IMR-90 (cell line): ENCODE data around the gene PPBP. TPM values are rescaled to one million over a fixed set of nuclear protein-coding genes. Genes with fewer than 3 reads are reported as not detected.

ENCODE experiments used
- ATAC-seq: fragments of 200-7000 bp; cut with Tn5 transposase; 2 replicates; pipeline ENCODE4 v1.9.1; 2020; ENCODE audit warnings: low read depth, mild to moderate bottlenecking, moderate library complexity
- BruUV-seq: library from RNA; stranded (reverse); fragments of 400-500 nt; replicated peaks from 2 replicates; lab custom pipeline; 2021; lab: Mats Ljungman, UMichigan
- CTCF ChIA-PET: fragments of 300-600 bp; formaldehyde crosslinking; extraction: SDS; loops from one replicate; lab custom pipeline; 2021; ENCODE audit warnings: antibody characterized with exemption; lab: Yijun Ruan, JAX
- POLR2A ChIA-PET: fragments of 300-600 bp; sonication (Branson Sonifier 250); formaldehyde crosslinking; loops from one replicate; lab custom pipeline; 2022; ENCODE audit warnings: antibody characterized with exemption; ENCODE audit not compliant: unreplicated experiment; lab: Charles Lee
- DNase-seq: peaks from one replicate; pipeline ENCODE4 v3.0.0; 2013
- H2AFZ ChIP-seq: replicated peaks from 2 replicates; pipeline ENCODE3; 2013; ENCODE audit warnings: low read length, mild to moderate bottlenecking; ENCODE audit not compliant: poor library complexity
- H2AK5ac ChIP-seq: 2 replicates; pipeline ENCODE4 v1.6.1; 2013; ENCODE audit warnings: low read depth, low read length, inconsistent platforms
- H2AK9ac ChIP-seq: replicated peaks from 2 replicates; pipeline ENCODE3; 2013; ENCODE audit warnings: mild to moderate bottlenecking, low read depth, low read length, moderate library complexity; ENCODE audit not compliant: poor library complexity
- H2BK120ac ChIP-seq: 2 replicates; pipeline ENCODE4 v1.6.1; 2013; ENCODE audit warnings: low read depth, low read length, inconsistent platforms
- H2BK15ac ChIP-seq: 3 replicates; pipeline ENCODE4 v1.6.1; 2013; ENCODE audit warnings: low read depth, low read length, inconsistent platforms
- H2BK20ac ChIP-seq: 2 replicates; pipeline ENCODE4 v1.6.1; 2013; ENCODE audit warnings: low read depth, mild to moderate bottlenecking, inconsistent platforms, low read length, moderate library complexity
- H2BK5ac ChIP-seq: 2 replicates; pipeline ENCODE4 v1.6.1; 2013; ENCODE audit warnings: mild to moderate bottlenecking, low read depth, low read length, inconsistent platforms; ENCODE audit not compliant: poor library complexity, severe bottlenecking
- H3K14ac ChIP-seq: replicated peaks from 2 replicates; pipeline ENCODE4 v1.6.1; 2013; ENCODE audit warnings: low read depth, low read length, inconsistent platforms
- H3K18ac ChIP-seq: 2 replicates; pipeline ENCODE4 v1.6.1; 2013; ENCODE audit warnings: low read depth, low read length, control low read depth
- H3K23ac ChIP-seq: 2 replicates; pipeline ENCODE4 v1.6.1; 2013; ENCODE audit warnings: low read depth, low read length, inconsistent platforms
- H3K27ac ChIP-seq: 2 replicates; pipeline ENCODE4 v1.5.1; 2013; ENCODE audit warnings: mild to moderate bottlenecking, control low read depth, low read length; ENCODE audit not compliant: insufficient read depth
- H3K27me3 ChIP-seq: 2 replicates; pipeline ENCODE4 v1.6.1; 2013; ENCODE audit warnings: low read length; ENCODE audit not compliant: control insufficient read depth, insufficient read depth
- H3K36me3 ChIP-seq: 2 replicates; pipeline ENCODE4 v1.6.1; 2013; ENCODE audit warnings: low read length, mixed read lengths; ENCODE audit not compliant: control insufficient read depth, insufficient read depth
- H3K4ac ChIP-seq: 2 replicates; pipeline ENCODE4 v1.6.1; 2013; ENCODE audit warnings: low read depth, low read length, inconsistent platforms
- H3K4me1 ChIP-seq: 2 replicates; pipeline ENCODE4 v1.6.1; 2013; ENCODE audit warnings: low read length, mixed read lengths; ENCODE audit not compliant: control insufficient read depth, insufficient read depth
- H3K4me2 ChIP-seq: 2 replicates; pipeline ENCODE4 v1.6.1; 2013; ENCODE audit warnings: low read depth, mild to moderate bottlenecking, control low read depth, low read length, moderate library complexity
- H3K4me3 ChIP-seq: 2 replicates; pipeline ENCODE4 v1.5.1; 2013; ENCODE audit warnings: low read depth, mild to moderate bottlenecking, control low read depth, low read length, moderate library complexity; ENCODE audit not compliant: insufficient read depth
- H3K56ac ChIP-seq: 2 replicates; pipeline ENCODE4 v1.6.1; 2013; ENCODE audit warnings: low read length, inconsistent platforms; ENCODE audit not compliant: insufficient read depth; ENCODE audit errors: extremely low read depth
- H3K79me1 ChIP-seq, 2 experiments: 2 replicates each; pipeline ENCODE4 v1.6.1; 2013; ENCODE audit warnings: low read length in 2 of 2, inconsistent platforms in 1 of 2, low read depth in 1 of 2
- H3K9ac ChIP-seq: 2 replicates; pipeline ENCODE4 v1.6.1; 2013; ENCODE audit warnings: low read depth, low read length, control low read depth
- H3K9me1 ChIP-seq: 2 replicates; pipeline ENCODE4 v1.6.1; 2013; ENCODE audit warnings: low read length, inconsistent platforms; ENCODE audit not compliant: insufficient read depth
- H3K9me3 ChIP-seq: 2 replicates; pipeline ENCODE4 v1.6.1; 2013; ENCODE audit warnings: low read length; ENCODE audit not compliant: control insufficient read depth, insufficient read depth
- H4K20me1 ChIP-seq: 2 replicates; pipeline ENCODE4 v1.6.1; 2013; ENCODE audit warnings: low read length, inconsistent platforms; ENCODE audit not compliant: insufficient read depth
- H4K5ac ChIP-seq: 2 replicates; pipeline ENCODE4 v1.6.1; 2013; ENCODE audit warnings: mild to moderate bottlenecking, low read depth, low read length, control low read depth
- H4K8ac ChIP-seq, 2 experiments: 2 replicates each; pipeline ENCODE4 v1.6.1; 2013; ENCODE audit warnings: low read depth in 2 of 2, low read length in 2 of 2, control low read depth in 1 of 2, inconsistent platforms in 1 of 2
- H4K91ac ChIP-seq: 2 replicates; pipeline ENCODE4 v1.6.1; 2013; ENCODE audit warnings: low read depth, low read length, inconsistent platforms; ENCODE audit not compliant: insufficient read depth
- CEBPB ChIP-seq: IDR thresholded peaks from 2 replicates; pipeline ENCODE4 v1.6.1; 2012; ENCODE audit warnings: low read depth, low read length, improper control_type of control experiment
- MXI1 ChIP-seq: IDR thresholded peaks from 2 replicates; pipeline ENCODE4 v1.6.1; 2012; ENCODE audit warnings: low read depth, mild to moderate bottlenecking, low read length, moderate library complexity, borderline replicate concordance
- RFX5 ChIP-seq: IDR thresholded peaks from 2 replicates; pipeline ENCODE4 v1.8.0; 2012; ENCODE audit warnings: low read depth, mild to moderate bottlenecking, low read length, moderate library complexity
- WGBS, 2 experiments: methylation state at CpG; one replicate each; pipeline versions ENCODE4 v1.1.5 to v1.1.7; 2013; ENCODE audit warnings: missing lambda C conversion rate in 2 of 2; ENCODE audit not compliant: insufficient read length in 1 of 2; ENCODE audit errors: extremely low coverage in 2 of 2; 5-methylcytosine and 5-hydroxymethylcytosine counted together
- dilution Hi-C: fragments of 300-500 bp; cut with HindIII; formaldehyde crosslinking; loops from one replicate; pipeline ENCODE4 v1.14.3; 2018; ENCODE audit warnings: low sequenced_read_pairs; ENCODE audit not compliant: unreplicated experiment
- in situ Hi-C: fragments of 300-500 bp; cut with MboI; formaldehyde crosslinking; loops from 3 replicates; pipeline ENCODE4 v1.14.3; 2019; ENCODE audit warnings: low sequenced_read_pairs, inconsistent platforms, mixed read lengths
- intact Hi-C: fragments of 100-400 bp; cut with micrococcal nuclease; formaldehyde crosslinking; loops from 2 replicates; pipeline ENCODE4 v1.10.0; 2022
- polyA plus RNA-seq, 3 experiments: library from polyadenylated mRNA; depleted of rRNA; stranded (reverse); fragments of >200 nt; gene quantifications; 2 replicates each; pipeline ENCODE4 v1.2.3, GENCODE V29; 2012; ENCODE audit warnings: low replicate concordance in 1 of 3
- total RNA-seq: library from RNA; depleted of rRNA; stranded (reverse); fragments of >200 nt; gene quantifications from 2 replicates; pipeline ENCODE4 v1.2.3, GENCODE V29; 2012

The PPBP gene
- total and polyA plus RNA-seq, 2 of the 4 experiments (the other 2 are of a cell fraction), result not detected

GRCh38 chr4:74009307-74009706, 21.3 kb upstream of the PPBP start:
- no peak overlapping the region for H3K23ac ChIP-seq
- 0 out of 2 replicates have a peak, but pooled peaks cover 2% of the 10 kb centered on the region for H3K27me3 ChIP-seq
- H3K4me3 ChIP-seq, result no peak overlapping the region
- ATAC-seq (no peak), DNase-seq (no peak)
- in situ Hi-C loops, result no loop called here
- no peak for TF ChIP-seq CEBPB
- no peak for TF ChIP-seq RFX5
- no peak for TF ChIP-seq MXI1
- H4K5ac ChIP-seq, result no peak overlapping the region
- H2BK120ac ChIP-seq, result no peak overlapping the region
- no peak overlapping the region for H4K8ac ChIP-seq
- no peak overlapping the region for H3K14ac ChIP-seq
- no peak overlapping the region for H2AK9ac ChIP-seq
- H3K9ac ChIP-seq, result no peak overlapping the region
- no peak overlapping the region for H2BK20ac ChIP-seq
- no peaks in the 10 kb centered on the region for H3K4me1 ChIP-seq
- H2BK15ac ChIP-seq, result no peak overlapping the region
- intact Hi-C loops, result loop anchor here (10.0 kb wide), 1 partner anchor 1855 kb away; no protein-coding TSS in a partner anchor
- no peak overlapping the region for H2AK5ac ChIP-seq
- H3K18ac ChIP-seq, result no peak overlapping the region
- WGBS, 2 experiments, result no CpG with 5 or more reads among the region's 3 CpGs
- H3K9me3 ChIP-seq, result no peaks in the 10 kb centered on the region; the same call in 1 of the 2 replicates
- CTCF ChIA-PET, result no interaction called here
- no peak overlapping the region for H4K91ac ChIP-seq
- H3K4ac ChIP-seq, result no peak overlapping the region
- H2BK5ac ChIP-seq, result no peak overlapping the region
- no peak overlapping the region for H2AFZ ChIP-seq
- POLR2A ChIA-PET, result no interaction called here
- dilution Hi-C loops, result no loop called here
- H3K79me1 ChIP-seq, result no peaks in the 10 kb centered on the region
- H3K9me1 ChIP-seq, result no peaks in the 10 kb centered on the region
- H3K36me3 ChIP-seq, result no peaks in the 10 kb centered on the region
- H3K27ac ChIP-seq, result no peak overlapping the region
- H3K4me2 ChIP-seq, result no peak overlapping the region
- no TSS peak for BruUV-seq
- no peaks in the 10 kb centered on the region for H4K20me1 ChIP-seq
- H3K56ac ChIP-seq, result no peak overlapping the region
